Stimulated activated CD4-positive, alpha-beta T cell treated with anti-CD3 and anti-CD28 coated beads, Interleukin-15, amount 100 ng/mL, for 1 hour (primary cell): ENCODE data around the gene UBE3B.
A peak's percentile ranks its signal among the peaks of the same experiment; 100 is the strongest.

Experiments
- DNase-seq, 2 donors: peaks; one replicate each; pipeline ENCODE4 v3.0.0-alpha.2; 2020; ENCODE audit warnings: low read depth in 1 of 2, low spot score in 1 of 2

Gene UBE3B

DNA sequence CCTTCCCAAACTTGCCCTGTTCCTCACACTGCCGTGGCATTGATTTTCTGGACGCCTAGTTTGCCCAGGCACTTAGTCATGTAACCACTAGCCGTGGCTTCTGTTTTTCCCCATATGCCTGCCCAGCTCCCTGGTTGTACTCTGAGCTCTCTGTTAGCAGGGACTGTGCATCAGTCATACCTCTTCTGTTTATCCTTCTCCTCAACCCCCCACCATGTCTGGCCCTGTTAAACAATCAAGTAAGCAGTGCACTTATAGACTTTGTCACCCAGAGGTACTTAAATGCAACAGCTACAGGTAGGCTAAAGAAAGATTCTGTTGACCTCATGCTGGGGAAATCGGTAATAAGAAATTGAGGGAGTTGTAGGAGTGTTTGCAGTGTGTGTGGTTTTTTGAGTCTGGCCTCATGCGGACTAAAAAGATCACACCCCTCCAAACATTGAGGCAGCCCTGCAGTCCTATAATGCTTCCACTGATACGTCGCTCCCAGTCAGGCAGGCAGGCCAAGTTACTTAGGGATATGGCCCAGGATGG lies 17.0 kb downstream of the UBE3B start:
- no peak for DNase-seq

DNA sequence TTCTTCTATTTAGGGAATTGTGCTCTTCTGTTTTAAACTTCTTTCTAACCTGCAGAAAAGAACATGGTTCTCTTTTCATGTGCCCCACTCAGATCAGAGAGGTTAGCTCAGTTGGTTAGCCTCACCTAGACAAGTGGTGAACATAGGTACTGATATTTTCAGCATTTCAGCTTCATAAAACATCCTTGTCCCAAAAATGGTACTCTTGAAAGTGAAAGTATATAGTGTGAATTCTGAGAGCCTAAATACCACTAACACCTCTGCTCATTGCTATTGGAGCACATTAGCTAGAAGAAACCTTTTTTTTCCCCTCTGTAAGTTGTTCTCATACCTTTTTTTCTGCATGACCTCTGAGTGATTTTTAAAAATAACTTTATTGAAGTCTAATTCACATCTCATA lies 17.6 kb downstream of the UBE3B start:
- no peak for DNase-seq

DNA sequence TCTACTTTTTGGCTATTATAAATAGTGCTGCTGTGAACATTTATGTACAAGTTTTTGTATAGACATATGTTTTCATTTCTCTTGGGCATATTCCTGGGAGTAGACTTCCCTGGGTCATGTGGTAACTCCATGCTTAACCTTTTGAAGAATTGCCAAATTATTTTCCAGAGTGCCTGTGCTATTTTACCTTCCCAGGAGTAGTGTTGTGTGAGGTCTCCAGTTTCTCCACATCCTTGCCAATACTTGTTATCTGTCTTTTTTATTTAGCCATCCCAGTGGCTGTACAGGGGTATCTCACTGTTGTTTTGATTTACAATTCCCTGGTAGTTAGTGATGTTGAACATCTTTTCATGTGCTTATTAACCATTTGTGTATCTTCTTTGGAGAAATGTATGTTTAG lies 18.9 kb downstream of the UBE3B start:
- DNase-seq = no peak

DNA sequence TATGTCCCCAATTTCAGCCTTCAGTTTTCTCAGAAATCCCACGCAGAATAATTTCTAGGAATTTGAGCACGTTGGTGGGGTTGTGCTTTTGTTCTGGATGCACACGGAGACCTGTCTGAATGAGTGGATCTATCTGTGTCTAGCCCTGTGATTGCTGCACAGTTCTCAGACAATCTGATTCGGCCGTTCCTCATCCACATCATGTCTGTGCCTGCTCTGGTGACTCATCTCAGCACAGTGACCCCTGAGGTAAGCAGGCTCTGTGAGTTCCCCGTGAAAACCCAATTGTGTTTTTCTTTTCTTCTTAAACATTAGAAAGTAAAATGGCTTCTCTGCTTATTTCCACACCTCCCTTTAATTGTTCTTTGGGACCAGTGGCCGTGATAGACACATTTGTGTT lies 20.2 kb downstream of the UBE3B start:
- no peak for DNase-seq

DNA sequence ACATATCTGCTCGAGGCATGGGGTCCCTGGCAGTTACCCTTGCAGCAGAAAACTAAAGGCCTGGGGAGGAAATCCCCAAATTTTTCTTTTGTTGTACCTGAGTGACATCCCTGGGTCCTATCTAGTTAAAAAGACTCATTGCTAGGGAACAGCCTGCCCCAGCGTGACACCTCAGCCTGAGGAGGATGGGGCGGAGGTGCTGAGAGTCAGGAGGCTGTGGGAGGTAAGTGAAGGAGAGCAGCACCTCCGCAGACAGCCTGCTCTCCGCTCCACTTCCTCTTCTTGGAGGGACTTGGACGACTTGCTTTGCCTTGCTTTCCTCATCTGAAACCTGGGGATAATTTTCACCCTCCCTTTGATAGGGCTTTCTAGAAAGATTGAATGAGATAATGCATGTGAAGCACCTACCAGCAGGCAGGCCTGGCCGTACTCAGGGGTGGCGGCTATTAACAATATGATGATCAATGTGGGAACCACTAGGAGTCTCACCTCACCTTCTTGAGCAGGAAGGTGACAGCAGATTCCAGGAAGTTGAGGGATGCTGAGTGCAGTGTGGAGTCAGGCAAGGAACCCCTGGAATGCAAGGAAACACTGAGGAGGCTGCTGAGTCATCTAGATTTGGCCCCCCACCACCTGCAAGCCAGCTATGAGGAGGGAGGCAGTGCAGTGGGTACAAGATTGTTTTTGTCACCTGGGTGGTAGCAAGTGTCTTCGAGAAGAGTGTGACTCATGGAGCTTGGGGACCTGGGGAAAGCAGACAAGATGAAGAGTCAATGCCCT lies 23.2 kb downstream of the UBE3B start:
- no peak for DNase-seq

DNA sequence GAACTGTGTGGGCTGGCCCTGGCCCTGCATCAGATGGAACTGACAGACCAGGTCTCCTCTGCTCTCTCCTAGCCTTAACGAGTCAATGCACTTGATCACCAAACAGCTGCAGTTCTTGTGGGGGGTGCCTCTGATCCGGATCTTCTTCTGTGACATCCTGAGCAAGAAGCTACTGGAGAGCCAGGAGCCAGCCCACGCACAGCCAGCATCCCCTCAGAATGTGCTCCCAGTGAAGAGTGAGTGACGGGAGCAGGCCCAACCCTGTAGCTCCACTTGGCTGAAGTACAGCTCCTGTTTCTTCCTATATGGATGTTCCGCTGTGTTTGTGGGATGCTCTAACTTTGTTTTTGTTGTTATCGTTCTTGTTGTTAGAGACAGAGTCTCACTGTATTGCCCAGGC lies 23.9 kb downstream of the UBE3B start:
- DNase-seq = no peak

DNA sequence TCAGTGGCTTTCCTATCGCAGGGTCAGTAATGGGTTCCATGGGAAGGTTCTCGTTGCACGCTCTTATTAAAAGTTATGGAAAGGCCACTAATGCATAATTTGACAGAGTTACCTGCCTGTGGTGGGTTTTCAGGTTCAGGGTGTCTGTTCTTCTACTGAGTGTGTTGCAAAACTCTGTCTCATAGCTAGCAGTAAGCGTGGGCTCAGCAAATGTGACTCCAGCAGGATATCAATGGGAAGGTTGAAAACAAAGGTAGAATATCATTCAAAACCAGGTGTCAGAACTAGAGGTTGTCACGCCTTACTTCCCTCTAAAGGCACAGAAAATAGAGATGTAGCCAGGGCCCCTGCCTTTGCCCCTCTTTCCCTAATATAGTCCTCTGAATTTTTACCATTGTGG lies 24.9 kb downstream of the UBE3B start:
- no peak for DNase-seq

DNA sequence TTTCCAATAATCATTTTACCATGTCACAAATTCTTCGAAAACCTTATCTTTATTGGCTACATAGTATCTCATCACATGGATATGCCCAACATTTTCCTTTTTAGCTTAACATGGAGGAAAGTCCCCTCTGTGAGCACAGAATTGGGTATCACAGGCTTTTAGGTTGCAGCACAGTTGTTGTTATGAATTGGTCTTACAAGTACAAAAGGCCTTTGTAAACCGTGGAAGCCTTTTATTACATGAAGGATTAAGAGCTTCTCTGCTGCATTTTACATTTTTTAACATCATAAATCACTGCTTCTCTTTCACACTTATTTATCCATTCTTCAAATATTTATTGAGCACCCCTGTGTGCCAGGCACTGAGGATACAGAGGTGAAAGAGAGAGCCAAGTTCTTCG lies 26.2 kb downstream of the UBE3B start:
- no peak for DNase-seq

DNA sequence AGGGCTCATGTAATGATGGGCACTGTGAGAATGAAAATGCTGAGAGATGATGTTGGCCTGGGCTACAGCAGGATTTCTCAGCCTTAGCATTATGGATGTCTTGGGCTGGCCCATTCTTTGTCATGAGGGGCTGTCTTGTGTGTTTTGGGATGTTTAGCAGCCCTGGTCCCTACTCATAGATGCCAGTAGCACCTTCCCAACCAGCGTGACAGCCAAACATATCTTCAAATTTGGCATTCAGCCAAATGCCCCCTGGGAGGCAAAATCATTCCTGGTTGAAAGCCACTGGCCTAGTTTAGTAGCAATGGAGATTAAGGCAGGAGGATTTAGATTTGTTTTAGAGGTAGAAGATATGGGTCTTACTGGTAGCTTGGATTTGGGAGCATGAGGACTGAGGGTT lies 26.6 kb downstream of the UBE3B start:
- DNase-seq = no peak

DNA sequence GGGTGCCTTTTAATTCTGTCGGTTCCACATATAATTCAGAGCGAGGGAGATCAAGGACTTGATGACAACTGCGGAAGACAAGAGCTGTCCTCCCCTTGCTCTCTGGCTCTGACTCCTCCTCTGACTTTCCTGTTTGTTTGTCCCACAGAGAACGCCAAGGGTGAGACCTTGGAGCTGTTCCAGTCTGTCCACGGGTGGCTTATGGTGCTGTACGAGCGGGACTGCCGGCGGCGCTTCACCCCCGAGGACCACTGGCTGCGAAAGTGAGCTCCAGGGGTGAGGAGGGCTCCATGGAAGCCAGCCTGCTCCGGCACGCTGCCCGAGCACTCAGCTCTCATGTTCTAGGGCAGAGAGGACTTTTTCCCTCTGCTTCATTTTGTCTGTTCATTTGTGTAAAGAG lies 32.8 kb downstream of the UBE3B start:
- no peak for DNase-seq

DNA sequence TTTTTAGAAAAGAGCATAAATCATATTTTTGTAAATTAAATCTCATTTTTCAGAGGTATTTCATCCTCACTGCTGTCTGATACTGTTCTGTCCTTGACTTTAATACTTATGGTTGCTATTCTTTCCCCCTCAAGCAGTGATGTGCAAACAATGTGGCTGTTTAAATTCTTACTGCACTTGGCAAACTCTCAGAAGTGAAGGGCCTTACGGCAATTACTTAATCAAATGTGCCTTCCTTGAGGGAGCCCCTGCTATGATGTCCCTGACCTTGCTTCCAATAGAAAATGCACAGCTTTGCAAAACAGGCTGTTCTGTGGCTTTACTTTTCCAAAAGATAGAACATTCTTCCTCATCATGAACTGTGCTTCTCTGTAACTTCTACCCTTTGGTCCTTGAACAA lies 35.2 kb downstream of the UBE3B start:
- DNase-seq = no peak

DNA sequence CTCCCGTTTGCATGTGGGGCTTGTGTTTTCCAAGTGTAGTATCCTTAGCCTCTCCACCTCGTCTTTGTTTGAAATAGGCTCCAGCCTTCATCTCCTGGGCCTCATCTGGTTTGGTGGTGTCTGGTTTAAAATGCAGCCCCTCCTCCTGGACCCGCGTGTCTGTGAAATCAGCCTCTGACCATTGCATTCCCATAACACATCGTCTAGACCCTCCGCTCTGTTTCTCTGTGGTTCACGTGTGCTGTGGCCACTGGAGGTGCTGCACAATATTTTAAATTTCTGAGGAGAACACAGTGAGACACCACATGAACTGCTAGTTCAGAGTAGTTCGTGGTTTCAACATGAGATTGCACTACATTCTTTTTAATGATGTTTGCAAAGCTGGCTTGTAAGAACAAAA lies 35.6 kb downstream of the UBE3B start:
- DNase-seq = no peak

DNA sequence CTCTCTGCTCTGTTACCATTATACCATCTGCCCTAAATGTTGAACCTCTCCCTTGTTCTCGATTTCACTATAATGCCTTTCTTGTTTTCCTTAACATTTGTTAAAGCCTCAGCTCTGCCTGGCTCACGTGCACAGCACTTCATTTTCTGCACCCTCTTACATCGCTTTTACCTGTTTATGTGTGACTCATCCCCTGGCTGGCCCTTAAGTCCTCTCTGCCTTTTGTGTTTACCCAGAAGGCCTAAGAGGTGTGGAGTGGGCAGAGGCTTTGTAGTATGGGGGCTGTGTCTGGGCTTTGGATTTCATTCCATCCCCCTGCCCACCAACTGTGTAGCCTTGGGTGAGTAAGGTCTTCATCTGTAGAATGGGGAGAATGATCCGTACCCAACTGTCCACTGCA lies 36.5 kb downstream of the UBE3B start:
- DNase-seq = no peak

DNA sequence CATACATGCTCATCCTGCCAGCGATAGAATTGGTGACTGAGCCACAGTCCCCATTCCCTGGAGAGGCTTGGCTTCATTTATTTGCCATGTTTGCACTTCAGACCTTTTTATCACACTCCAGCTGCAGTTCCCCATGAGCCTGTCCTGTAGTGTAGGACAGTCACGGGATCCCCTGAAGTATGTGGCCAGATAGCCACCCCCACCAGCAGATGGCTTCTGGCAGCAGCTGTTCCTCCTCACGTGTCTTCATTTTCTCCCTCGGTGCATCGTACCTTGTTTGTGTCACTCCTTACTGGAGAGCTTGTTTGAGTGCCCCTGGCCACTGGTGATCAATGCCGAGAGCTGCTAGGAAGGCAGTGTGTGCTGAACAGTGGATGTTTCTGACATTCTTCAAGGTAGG lies 40.2 kb downstream of the UBE3B start:
- no peak for DNase-seq

DNA sequence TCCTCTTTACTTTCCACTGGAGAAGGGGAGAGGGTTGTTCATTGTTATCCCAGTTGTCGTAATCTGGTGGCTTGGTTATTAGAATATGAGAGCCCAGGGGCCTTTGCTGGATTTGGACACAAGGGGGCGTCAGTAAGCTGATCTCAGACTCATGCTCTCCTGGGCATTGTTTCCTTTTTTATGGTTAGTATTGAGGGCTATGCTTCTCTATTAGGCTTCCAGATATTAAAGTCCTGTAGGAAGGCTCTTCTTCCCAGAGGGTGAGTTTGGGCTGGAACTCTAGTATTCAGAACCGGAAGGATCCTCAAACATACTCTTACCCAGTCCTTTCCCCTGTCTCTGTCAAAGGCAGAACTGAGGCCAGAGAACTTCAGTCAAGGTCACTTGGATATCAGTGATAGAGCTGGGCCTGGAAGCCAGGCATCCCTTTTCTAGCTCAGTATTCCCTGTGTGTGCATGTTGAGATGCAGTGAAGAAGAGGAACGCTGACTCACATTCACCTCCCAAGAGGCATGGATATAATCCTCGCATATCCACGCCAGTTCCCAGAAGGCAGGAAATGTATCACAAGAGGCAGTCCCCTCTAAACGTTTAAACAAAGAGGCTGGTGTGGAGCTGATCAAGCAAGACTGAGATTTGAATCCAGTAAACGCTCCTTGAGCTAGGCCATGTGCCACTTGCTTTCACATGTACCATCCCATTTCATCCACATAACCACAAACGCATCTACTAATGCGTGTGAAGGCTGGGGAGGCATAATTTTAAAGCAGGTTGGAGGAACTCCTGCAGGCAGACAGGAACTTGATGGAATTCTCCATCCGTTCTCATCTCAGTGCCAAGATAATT lies 41.6 kb downstream of the UBE3B start:
- peak in 1 of 2 donors; percentile 27 for DNase-seq

DNA sequence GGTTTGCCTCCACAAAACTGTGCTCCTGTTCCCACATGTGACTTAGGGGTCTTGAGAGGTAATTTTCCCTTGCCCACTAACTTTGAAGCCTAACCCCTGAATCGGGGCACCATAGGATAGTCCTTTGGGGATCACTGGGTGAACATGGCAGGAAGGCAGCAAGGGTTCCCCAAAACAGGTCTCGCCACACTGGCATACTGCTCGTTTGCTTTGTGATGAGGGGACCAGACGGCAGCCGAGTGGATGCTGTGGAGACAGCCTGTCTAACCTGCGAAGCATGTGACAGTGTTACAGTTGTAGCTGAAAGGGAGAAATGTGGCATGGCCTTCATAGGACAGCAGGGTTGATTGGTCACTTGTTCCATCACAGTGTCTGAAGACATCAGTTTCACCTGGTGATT lies 42.4 kb downstream of the UBE3B start:
- no peak for DNase-seq

DNA sequence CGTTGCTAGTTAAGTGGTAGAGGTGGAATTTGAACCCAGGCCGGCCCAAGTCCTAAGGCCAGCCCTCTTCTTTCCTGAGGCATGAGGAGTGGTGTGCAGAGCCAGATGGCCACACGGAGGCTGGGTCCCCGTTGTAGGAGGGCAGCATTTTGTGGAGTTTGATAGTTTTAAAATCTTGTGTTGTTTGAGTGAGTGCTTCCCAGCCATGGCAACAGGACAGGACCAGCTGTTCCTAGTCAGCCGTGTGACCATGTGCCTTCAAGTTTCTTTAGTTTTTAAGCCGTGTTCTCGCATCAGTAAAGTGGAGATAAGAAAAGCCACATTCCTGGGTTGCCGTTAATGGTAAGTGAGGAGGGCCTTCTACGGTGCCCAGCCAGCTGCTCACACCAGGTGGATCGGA lies 44.4 kb downstream of the UBE3B start:
- DNase-seq = no peak

DNA sequence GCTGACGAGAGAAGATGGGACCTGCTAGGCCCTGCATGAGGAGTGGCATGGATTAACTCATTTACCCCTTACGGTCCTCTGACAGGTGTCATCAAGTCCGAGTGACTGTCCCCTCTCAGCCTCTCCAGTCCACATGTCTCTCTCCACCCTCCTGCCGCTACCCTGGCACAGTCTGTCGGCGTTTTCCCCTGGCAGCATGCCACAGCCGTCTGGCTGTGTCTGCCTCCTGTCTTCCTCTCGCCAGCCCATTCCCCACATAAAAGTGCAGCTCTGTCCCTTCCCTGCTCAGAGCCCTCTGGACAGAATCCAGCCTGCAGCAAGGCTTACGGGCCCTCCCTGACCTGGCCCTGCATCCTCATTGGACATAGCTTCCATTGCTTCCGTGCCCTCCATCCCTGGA lies 45.6 kb downstream of the UBE3B start:
- DNase-seq = no peak

DNA sequence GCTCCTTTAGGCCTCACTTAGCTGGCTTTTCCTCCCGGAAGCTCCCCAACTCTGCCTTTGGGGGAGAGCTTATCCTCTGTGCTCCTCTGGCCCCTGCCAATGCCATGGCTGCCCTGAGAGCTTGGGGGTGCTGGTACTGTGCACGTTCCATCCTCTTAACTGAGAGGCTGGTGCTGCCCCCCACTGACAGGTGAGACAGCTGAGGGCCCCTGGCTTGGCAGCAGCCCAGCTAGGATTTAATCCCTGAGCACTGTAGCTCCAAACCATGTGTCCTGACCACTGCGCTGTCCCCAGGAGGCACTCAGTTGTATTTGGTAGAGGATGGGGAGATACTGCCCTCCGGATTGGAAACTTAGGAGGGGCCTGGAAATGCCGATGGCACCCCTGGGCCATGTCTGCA lies 46.1 kb downstream of the UBE3B start:
- DNase-seq = no peak

DNA sequence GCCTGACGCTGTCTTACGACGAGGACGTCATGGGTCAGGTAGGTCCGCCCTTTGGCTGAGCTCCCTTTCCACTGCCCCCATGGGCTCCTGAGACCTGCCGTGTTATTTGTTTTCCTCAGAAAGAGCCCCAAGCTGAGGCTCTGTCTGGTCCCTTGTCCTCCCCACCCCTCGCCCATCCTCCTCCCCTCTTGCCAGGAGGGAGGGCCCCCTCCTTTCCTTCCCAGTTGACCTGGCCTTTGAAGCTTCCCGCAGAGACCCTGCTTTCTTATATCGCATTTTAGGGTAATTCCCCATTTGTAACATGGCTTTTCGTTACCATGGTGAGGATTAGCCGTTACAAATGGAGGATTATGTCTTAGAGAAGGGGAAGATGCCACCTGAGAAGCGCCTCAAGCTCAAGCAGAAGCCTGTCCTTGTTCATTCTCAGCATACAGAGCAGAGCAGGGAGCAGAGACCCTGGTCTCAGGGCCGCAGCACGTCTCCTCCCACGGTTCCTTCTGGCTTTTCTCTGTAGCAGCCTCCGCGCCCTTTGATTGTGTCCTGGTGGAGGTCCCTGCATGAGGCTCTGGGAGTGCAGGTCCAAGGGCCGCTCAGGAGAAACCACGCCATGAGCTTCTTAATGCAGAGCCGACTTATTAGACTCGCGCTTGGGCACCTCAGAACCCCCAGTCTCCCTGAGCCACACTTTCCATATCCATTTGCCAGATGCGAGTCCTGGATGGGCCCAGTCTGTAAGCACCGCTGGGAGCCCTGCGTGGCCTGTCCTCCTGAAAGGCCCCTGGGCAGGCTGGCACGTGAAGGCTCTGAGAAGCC lies 47.2 kb downstream of the UBE3B start:
- no peak for DNase-seq

DNA sequence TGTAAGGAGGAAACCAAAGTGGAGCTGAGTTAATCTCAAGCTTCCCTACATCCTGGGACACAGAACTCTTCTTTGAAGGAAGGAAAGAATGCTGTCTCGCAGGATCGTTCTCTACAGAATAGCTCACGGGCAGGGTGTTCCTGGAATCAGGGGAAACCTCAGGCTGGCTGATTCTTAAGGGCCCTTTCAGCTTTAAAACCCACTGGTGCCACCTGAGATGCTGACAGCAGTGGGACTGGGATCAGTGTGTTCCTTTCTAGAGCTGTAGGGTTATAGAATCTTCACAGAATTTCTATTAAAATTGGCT lies 47.8 kb downstream of the UBE3B start:
- DNase-seq = no peak
